Suprapubic skin (tissue), 4 donors: ENCODE data around the gene RBPMS2.

ENCODE experiments used
- EP300 ChIP-seq: sonication (generic); formaldehyde crosslinking; IDR thresholded peaks from one replicate; pipeline ENCODE4 v1.6.1; 2017; ENCODE audit warnings: antibody characterized with exemption
- POLR2A ChIP-seq, 2 donors: fragments of 450-650 bp; IDR thresholded peaks; one replicate each; pipeline ENCODE4 v1.6.1; 2017; ENCODE audit warnings: antibody characterized with exemption in 2 of 2, mild to moderate bottlenecking in 2 of 2, moderate library complexity in 2 of 2
- POLR2AphosphoS5 ChIP-seq, 3 donors: sonication (generic); formaldehyde crosslinking; IDR thresholded peaks; one replicate each; pipeline ENCODE4 v1.6.1; 2017; ENCODE audit warnings: antibody characterized with exemption in 3 of 3
- TF ChIP-seq, protein P1 (sequence below), 2 donors: fragments of 200-600 bp in 1 of 2; fragments of 450-650 bp in 1 of 2; sonication (generic) in 1 of 2; IDR thresholded peaks; one replicate each; pipeline ENCODE4 v1.5.1; 2016 to 2019; ENCODE audit warnings: antibody characterized with exemption in 2 of 2, mild to moderate bottlenecking in 1 of 2, moderate library complexity in 1 of 2

DNA sequence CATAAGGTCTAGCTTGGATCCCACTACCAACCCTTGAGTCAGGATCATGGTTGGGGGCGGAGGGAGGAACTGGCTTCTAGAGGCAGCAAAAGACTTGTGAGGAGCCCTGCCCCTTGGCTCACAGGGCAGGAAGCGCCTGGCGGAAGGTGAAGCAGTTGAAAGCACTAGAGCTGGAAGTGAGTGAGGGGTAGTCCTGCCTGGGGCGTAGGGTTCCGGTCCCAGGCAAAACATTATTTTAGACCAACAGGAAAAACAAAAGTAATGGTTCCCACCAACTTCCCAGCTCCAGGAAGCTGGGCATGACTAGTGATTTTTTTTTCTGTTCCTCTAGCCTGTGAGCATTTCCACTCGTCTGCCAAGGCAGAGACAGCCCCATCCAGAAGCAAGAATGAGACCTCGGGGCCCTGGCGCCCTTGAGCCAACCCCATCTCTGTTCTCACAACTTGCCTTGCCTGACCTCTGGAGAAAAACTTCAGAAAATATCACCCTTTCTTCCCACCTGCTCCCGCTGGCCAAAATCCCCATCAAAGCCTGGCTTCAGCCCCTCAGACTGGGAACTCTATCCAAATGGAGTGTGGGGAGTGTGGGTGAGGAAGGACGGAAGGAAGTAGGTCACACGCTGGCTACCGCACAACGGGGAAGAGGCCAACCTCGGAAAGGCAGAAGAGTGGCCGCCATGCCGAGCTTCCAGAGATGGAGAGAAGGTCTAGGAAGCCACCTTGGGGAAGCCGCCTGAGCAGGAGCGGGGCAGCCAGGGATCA, 57.5 kb downstream of the RBPMS2 start:
- TF ChIP-seq POLR2A (IDR thresholded peaks at IDR 0.05): no peak
- TF ChIP-seq EP300: no peak
- TF ChIP-seq, protein P1, sequence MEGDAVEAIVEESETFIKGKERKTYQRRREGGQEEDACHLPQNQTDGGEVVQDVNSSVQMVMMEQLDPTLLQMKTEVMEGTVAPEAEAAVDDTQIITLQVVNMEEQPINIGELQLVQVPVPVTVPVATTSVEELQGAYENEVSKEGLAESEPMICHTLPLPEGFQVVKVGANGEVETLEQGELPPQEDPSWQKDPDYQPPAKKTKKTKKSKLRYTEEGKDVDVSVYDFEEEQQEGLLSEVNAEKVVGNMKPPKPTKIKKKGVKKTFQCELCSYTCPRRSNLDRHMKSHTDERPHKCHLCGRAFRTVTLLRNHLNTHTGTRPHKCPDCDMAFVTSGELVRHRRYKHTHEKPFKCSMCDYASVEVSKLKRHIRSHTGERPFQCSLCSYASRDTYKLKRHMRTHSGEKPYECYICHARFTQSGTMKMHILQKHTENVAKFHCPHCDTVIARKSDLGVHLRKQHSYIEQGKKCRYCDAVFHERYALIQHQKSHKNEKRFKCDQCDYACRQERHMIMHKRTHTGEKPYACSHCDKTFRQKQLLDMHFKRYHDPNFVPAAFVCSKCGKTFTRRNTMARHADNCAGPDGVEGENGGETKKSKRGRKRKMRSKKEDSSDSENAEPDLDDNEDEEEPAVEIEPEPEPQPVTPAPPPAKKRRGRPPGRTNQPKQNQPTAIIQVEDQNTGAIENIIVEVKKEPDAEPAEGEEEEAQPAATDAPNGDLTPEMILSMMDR (IDR thresholded peaks at IDR 0.05): no peak
- no peak for TF ChIP-seq POLR2AphosphoS5 (IDR thresholded peaks at IDR 0.05)
